Urothelium cell line (cell line): ENCODE data around the gene BBS7.

Experiments
- DNase-seq: peaks from one replicate; pipeline ENCODE4 v3.0.0; 2011; ENCODE audit warnings: low spot score, mixed read lengths
- FAIRE-seq: peaks from 2 replicates; lab custom pipeline; 2011; peaks lifted over from hg19 to GRCh38; lab: Jason Lieb, UNC

Gene BBS7

GRCh38 chr4:121829511-121829910 lies 40.8 kb downstream of the BBS7 start:
- FAIRE-seq, result no peak
- no peak for DNase-seq

GRCh38 chr4:121827853-121828252 lies 42.4 kb downstream of the BBS7 start:
- FAIRE-seq (no peak), DNase-seq (no peak)

- FAIRE-seq (no peak), DNase-seq (no peak)
Measured at GRCh38 chr4:121824950-121825349, 45.3 kb downstream of the BBS7 start.

- DNase-seq (no peak), FAIRE-seq (no peak)
Measured at GRCh38 chr4:121824171-121824527, 46.1 kb downstream of the BBS7 start.

GRCh38 chr4:121823505-121824170 lies 46.6 kb downstream of the BBS7 start, which contains the start of gene CCNA2:
TSS of gene CCNA2 (minus strand) at chr4:121823883. CDS start at chr4:121823628, 255 bp downstream.
- FAIRE-seq (peak; percentile 13), DNase-seq (peak; percentile 96)

GRCh38 chr4:121822796-121823504 lies 47.3 kb downstream of the BBS7 start:
- DNase-seq (peak; percentile 40), FAIRE-seq (peak; percentile 9)

- no peak for DNase-seq
- FAIRE-seq, result no peak
Measured at GRCh38 chr4:121822047-121822446, 48.2 kb downstream of the BBS7 start.

- no peak for FAIRE-seq
- no peak for DNase-seq
Measured at GRCh38 chr4:121819216-121819965, 50.9 kb downstream of the BBS7 start.

GRCh38 chr4:121818215-121818614 lies 52.1 kb downstream of the BBS7 start:
- DNase-seq, result no peak
- FAIRE-seq, result no peak

- no peak for DNase-seq
- FAIRE-seq, result no peak
Measured at GRCh38 chr4:121817701-121818100, 52.6 kb downstream of the BBS7 start.

GRCh38 chr4:121817006-121817405 lies 53.3 kb downstream of the BBS7 start:
- no peak for FAIRE-seq

GRCh38 chr4:121814756-121815155 lies 55.5 kb downstream of the BBS7 start:
- DNase-seq, result no peak
- FAIRE-seq, result no peak

More at GRCh38 chr4:121817006-121817405, 53.3 kb downstream of the BBS7 start:
- DNase-seq, result no peak

GRCh38 chr4:121811122-121811521 lies 59.2 kb downstream of the BBS7 start:
- FAIRE-seq, result no peak

GRCh38 chr4:121806411-121806810 lies 63.9 kb downstream of the BBS7 start:
- DNase-seq, result no peak
- FAIRE-seq, result no peak

More at GRCh38 chr4:121811122-121811521, 59.2 kb downstream of the BBS7 start:
- DNase-seq, result no peak

- no peak for FAIRE-seq
Measured at GRCh38 chr4:121801715-121802075, 68.6 kb downstream of the BBS7 start.

GRCh38 chr4:121800961-121801714 lies 69.1 kb downstream of the BBS7 start, which contains the start of gene EXOSC9:
TSS of gene EXOSC9 (plus strand) at chr4:121801323. CDS start at chr4:121801425, 102 bp downstream.
- DNase-seq, result peak; percentile 93
- FAIRE-seq, result peak; percentile 65

More at GRCh38 chr4:121801715-121802075, 68.6 kb downstream of the BBS7 start:
- DNase-seq, result no peak

- no peak for DNase-seq
- no peak for FAIRE-seq
Measured at GRCh38 chr4:121800638-121800960, 69.7 kb downstream of the BBS7 start.

- FAIRE-seq (no peak), DNase-seq (no peak)
Measured at GRCh38 chr4:121799867-121800501, 70.3 kb downstream of the BBS7 start.

GRCh38 chr4:121799208-121799823 lies 71.0 kb downstream of the BBS7 start:
- FAIRE-seq (no peak), DNase-seq (no peak)

- FAIRE-seq (no peak), DNase-seq (no peak)
Measured at GRCh38 chr4:121796283-121796682, 74.0 kb downstream of the BBS7 start.
